H1 (cell line): ENCODE measurements around the gene GBX1. TPM values are rescaled to one million over a fixed set of nuclear protein-coding genes. Genes with fewer than 3 reads are reported as not detected.

Experiments
- CTCF ChIA-PET: fragments of 300-600 bp; sonication (Branson Sonifier 250); formaldehyde crosslinking; loops from one replicate; lab custom pipeline; 2021; ENCODE audit not compliant: partially characterized antibody; lab: Charles Lee
- POLR2A ChIA-PET: fragments of 300-600 bp; sonication (Branson Sonifier 250); formaldehyde crosslinking; loops from one replicate; lab custom pipeline; 2021; ENCODE audit warnings: inconsistent platforms; ENCODE audit not compliant: partially characterized antibody; lab: Charles Lee
- DNase-seq, 2 experiments: peaks; one replicate each; pipeline versions ENCODE4 v3.0.0 to v3.0.0-alpha.2; 2010 to 2022; ENCODE audit warnings: low spot score in 2 of 2, low read depth in 1 of 2, mixed read lengths in 1 of 2
- FAIRE-seq: peaks from 2 replicates; lab custom pipeline; 2011; peaks lifted over from hg19 to GRCh38; lab: Jason Lieb, UNC
- H2AFZ ChIP-seq: 2 replicates; pipeline ENCODE4 v1.8.1; 2012; ENCODE audit warnings: low read length, inconsistent platforms
- H2AK5ac ChIP-seq: 2 replicates; pipeline ENCODE4 v1.6.1; 2013; ENCODE audit warnings: low read depth, low read length
- H2BK120ac ChIP-seq: replicated peaks from 2 replicates; pipeline ENCODE3; 2013; ENCODE audit warnings: low read depth, low read length, inconsistent platforms
- H2BK12ac ChIP-seq: 2 replicates; pipeline ENCODE4 v1.6.1; 2013; ENCODE audit warnings: low read depth, low read length
- H2BK15ac ChIP-seq: 2 replicates; pipeline ENCODE4 v1.6.1; 2013; ENCODE audit warnings: low read length
- H2BK20ac ChIP-seq: 2 replicates; pipeline ENCODE4 v1.6.1; 2013; ENCODE audit warnings: low read length
- H2BK5ac ChIP-seq: 2 replicates; pipeline ENCODE4 v1.6.1; 2013; ENCODE audit warnings: low read depth, low read length
- H3K14ac ChIP-seq: 2 replicates; pipeline ENCODE4 v1.6.1; 2013; ENCODE audit warnings: inconsistent platforms; ENCODE audit not compliant: insufficient read length
- H3K18ac ChIP-seq: 2 replicates; pipeline ENCODE4 v1.6.1; 2013; ENCODE audit warnings: low read length; ENCODE audit errors: extremely low read depth
- H3K23ac ChIP-seq: 2 replicates; pipeline ENCODE4 v1.6.1; 2013; ENCODE audit warnings: inconsistent platforms; ENCODE audit not compliant: insufficient read length
- H3K23me2 ChIP-seq: 2 replicates; pipeline ENCODE4 v1.6.1; 2013; ENCODE audit warnings: low read depth, low read length
- H3K27ac ChIP-seq: 2 replicates; pipeline ENCODE4 v1.6.1; 2011; ENCODE audit warnings: low read depth, low read length, inconsistent platforms
- H3K27me3 ChIP-seq, 4 experiments: replicated peaks in 1 of 4; 1 replicate in 1 of 4; 2 replicates in 3 of 4; pipeline versions ENCODE4 v1.6.1 to v1.8.1; 2011 to 2013; ENCODE audit warnings: low read length in 3 of 4, mild to moderate bottlenecking in 3 of 4, inconsistent platforms in 2 of 4, mixed read lengths in 2 of 4, moderate library complexity in 1 of 4; ENCODE audit not compliant: control insufficient read depth in 3 of 4, insufficient read depth in 3 of 4; ENCODE audit errors: extremely low read depth in 1 of 4
- H3K36me3 ChIP-seq, 4 experiments: 2 replicates each; pipeline versions ENCODE4 v1.6.1 to v1.8.1; 2011 to 2013; ENCODE audit warnings: mild to moderate bottlenecking in 4 of 4, low read length in 3 of 4, moderate library complexity in 2 of 4, control low read depth in 1 of 4, inconsistent platforms in 1 of 4; ENCODE audit not compliant: insufficient read depth in 4 of 4, control insufficient read depth in 2 of 4
- H3K4ac ChIP-seq: replicated peaks from 2 replicates; pipeline ENCODE3; 2013; ENCODE audit warnings: low read length, low read depth, mixed read lengths, inconsistent platforms; ENCODE audit not compliant: insufficient read length
- H3K4me1 ChIP-seq, 4 experiments: replicated peaks in 1 of 4; 1 replicate in 1 of 4; 2 replicates in 3 of 4; pipeline versions ENCODE4 v1.6.1 to v1.8.1; 2011 to 2013; ENCODE audit warnings: low read length in 3 of 4, inconsistent platforms in 2 of 4, mixed read lengths in 1 of 4; ENCODE audit not compliant: insufficient read depth in 4 of 4, control insufficient read depth in 3 of 4
- H3K4me2 ChIP-seq, 2 experiments: 2 replicates each; pipeline versions ENCODE4 v1.6.1 to v1.8.1; 2011 to 2013; ENCODE audit warnings: low read depth in 2 of 2, low read length in 2 of 2, control low read depth in 1 of 2, inconsistent platforms in 1 of 2, mild to moderate bottlenecking in 1 of 2; ENCODE audit not compliant: insufficient read depth in 1 of 2
- H3K4me3 ChIP-seq, 4 experiments: fragments of 200-600, 300-600 bp in 1 of 4; sonication (generic), shearing (Covaris generic), sonication (Bioruptor Twin) in 1 of 4; 2 replicates each; pipeline versions ENCODE4 v1.5.1 to v1.8.1; 2011 to 2016; ENCODE audit warnings: low read length in 4 of 4, low read depth in 3 of 4, control low read depth in 2 of 4, inconsistent platforms in 2 of 4, mild to moderate bottlenecking in 2 of 4, mixed read lengths in 1 of 4, moderate library complexity in 1 of 4; ENCODE audit not compliant: insufficient read depth in 2 of 4; ENCODE audit errors: extremely low read depth in 1 of 4
- H3K56ac ChIP-seq: replicated peaks from 2 replicates; pipeline ENCODE3; 2013; ENCODE audit warnings: low read depth, mild to moderate bottlenecking, mixed read lengths, low read length, inconsistent platforms; ENCODE audit not compliant: insufficient read length
- H3K79me1 ChIP-seq: 2 replicates; pipeline ENCODE4 v1.6.1; 2013; ENCODE audit warnings: low read depth, low read length, control low read depth
- H3K79me2 ChIP-seq, 2 experiments: 2 replicates each; pipeline versions ENCODE4 v1.6.1 to v1.8.1; 2012 to 2013; ENCODE audit warnings: low read length in 2 of 2, mild to moderate bottlenecking in 2 of 2, inconsistent platforms in 1 of 2; ENCODE audit not compliant: insufficient read depth in 2 of 2, control insufficient read depth in 1 of 2
- H3K9ac ChIP-seq, 4 experiments: replicated peaks in 1 of 4; 1 replicate in 1 of 4; 2 replicates in 3 of 4; pipeline versions ENCODE4 v1.6.1 to v1.8.1; 2011 to 2013; ENCODE audit warnings: low read depth in 3 of 4, low read length in 3 of 4, control low read depth in 2 of 4, mild to moderate bottlenecking in 2 of 4, moderate library complexity in 2 of 4, inconsistent platforms in 1 of 4; ENCODE audit errors: extremely low read depth in 1 of 4
- H3K9me3 ChIP-seq, 2 experiments: 2 replicates each; pipeline versions ENCODE4 v1.6.1 to v1.8.1; 2012 to 2013; ENCODE audit warnings: mild to moderate bottlenecking in 2 of 2, moderate library complexity in 2 of 2, control low read depth in 1 of 2, inconsistent platforms in 1 of 2, low read depth in 1 of 2, low read length in 1 of 2, mixed read lengths in 1 of 2; ENCODE audit not compliant: insufficient read depth in 2 of 2
- H4K20me1 ChIP-seq, 2 experiments: replicated peaks in 1 of 2; 2 replicates each; pipeline versions ENCODE3 to v1.8.1; 2011 to 2013; ENCODE audit warnings: inconsistent platforms in 2 of 2, low read length in 2 of 2, mild to moderate bottlenecking in 1 of 2; ENCODE audit not compliant: insufficient read depth in 2 of 2, control insufficient read depth in 1 of 2
- H4K5ac ChIP-seq: 2 replicates; pipeline ENCODE4 v1.6.1; 2013; ENCODE audit warnings: low read length, low read depth, mixed read lengths, inconsistent platforms; ENCODE audit not compliant: insufficient read length
- H4K8ac ChIP-seq: 2 replicates; pipeline ENCODE4 v1.8.0; 2013; ENCODE audit warnings: mild to moderate bottlenecking, moderate library complexity, low read length, inconsistent platforms; ENCODE audit not compliant: insufficient read depth; ENCODE audit errors: extremely low read depth
- H4K91ac ChIP-seq: replicated peaks from 2 replicates; pipeline ENCODE3; 2013; ENCODE audit warnings: low read length, mixed read lengths, inconsistent platforms; ENCODE audit not compliant: insufficient read length
- CTBP2 ChIP-seq: IDR thresholded peaks from 2 replicates; pipeline ENCODE4 v1.7.0; 2011; ENCODE audit warnings: borderline replicate concordance, mild to moderate bottlenecking, moderate library complexity, mixed read lengths, low read length; ENCODE audit not compliant: insufficient read depth, insufficient read length
- CTCF ChIP-seq, 3 experiments: IDR thresholded peaks; 1 replicate in 2 of 3; 2 replicates in 1 of 3; pipeline versions ENCODE4 v1.5.1 to v1.6.1; 2011; ENCODE audit warnings: low read length in 3 of 3, mild to moderate bottlenecking in 3 of 3, inconsistent platforms in 2 of 3, low read depth in 1 of 3, moderate library complexity in 1 of 3; ENCODE audit not compliant: insufficient read depth in 1 of 3; ENCODE audit errors: control extremely low read depth in 1 of 3
- EZH2 ChIP-seq: fragments of 200-600 bp; sonication (generic); IDR thresholded peaks from 2 replicates; pipeline ENCODE4 v1.7.1; 2012; ENCODE audit warnings: low read depth, mild to moderate bottlenecking, moderate library complexity, low read length, inconsistent platforms; ENCODE audit not compliant: severe bottlenecking
- GTF2F1 ChIP-seq: IDR thresholded peaks from 2 replicates; pipeline ENCODE4 v1.6.1; 2012; ENCODE audit warnings: low read depth, low read length, improper control_type of control experiment, borderline replicate concordance
- POLR2AphosphoS5 ChIP-seq: IDR thresholded peaks from 2 replicates; pipeline ENCODE4 v1.6.1; 2011; ENCODE audit warnings: low read depth, low read length
- RAD21 ChIP-seq, 2 experiments: IDR thresholded peaks in 1 of 2; conservative IDR thresholded peaks in 1 of 2; 2 replicates each; pipeline ENCODE4 v1.6.1; 2011; ENCODE audit warnings: low read depth in 2 of 2, low read length in 2 of 2, improper control_type of control experiment in 1 of 2, inconsistent platforms in 1 of 2, mild to moderate bottlenecking in 1 of 2, moderate library complexity in 1 of 2
- USF2 ChIP-seq: IDR thresholded peaks from 2 replicates; pipeline ENCODE4 v1.6.1; 2011; ENCODE audit warnings: low read length, improper control_type of control experiment
- ZNF274 ChIP-seq: IDR thresholded peaks from 2 replicates; pipeline ENCODE4 v1.7.0; 2012; ENCODE audit warnings: low read length, borderline replicate concordance; ENCODE audit errors: extremely low read depth
- WGBS, 2 experiments: shearing (Covaris generic) in 1 of 2; methylation state at CpG; one replicate each; pipeline versions ENCODE4 v1.1.6 to v1.1.7; 2013 to 2015; ENCODE audit warnings: low lambda C conversion rate in 2 of 2, mixed read lengths in 2 of 2, inconsistent platforms in 1 of 2, low coverage in 1 of 2, missing lambda C conversion rate in 1 of 2; ENCODE audit not compliant: insufficient replicate concordance in 2 of 2, insufficient coverage in 1 of 2, insufficient read length in 1 of 2; ENCODE audit errors: extremely low coverage in 1 of 2, missing lambda C conversion rate in 1 of 2; 5-methylcytosine and 5-hydroxymethylcytosine counted together
- polyA plus RNA-seq, 7 experiments: library from polyadenylated mRNA; depleted of rRNA in 3 of 7; stranded (reverse) in 5 of 7; unstranded in 2 of 7; fragments of >200 nt in 5 of 7; fragments of 200-250 nt in 2 of 7; gene quantifications; 1 replicate in 5 of 7; 2 replicates in 1 of 7; 4 replicates in 1 of 7; pipeline versions ENCODE4 v1.2.1 to v1.2.3, GENCODE V29; 2011 to 2013; ENCODE audit warnings: missing spikeins in 2 of 7, mixed read lengths in 2 of 7
- total RNA-seq: library from RNA; stranded (reverse); fragmentation: NEBNext Ultra II Directional; extraction: Animal tissue kit (Norgen Biotek cat#: 25700); gene quantifications from 2 replicates; pipeline ENCODE4 v1.2.1, GENCODE V29; 2021

GBX1 gene
- total and polyA plus RNA-seq, 2 of the 8 experiments (the other 6 are each of a cell fraction or from before 2014, with no cell fraction given), result not detected

- H3K36me3 ChIP-seq, result peaks cover 0 to 29% (median 4%) of the 10 kb centered on the region in 4 experiments; a peak in 3 of 8 replicates
- no peak overlapping the region for H4K8ac ChIP-seq
- no peak overlapping the region for H2BK5ac ChIP-seq
- DNase-seq (no peak), FAIRE-seq (no peak)
- H3K9ac ChIP-seq, result no peak overlapping the region
- peaks cover 5% of the 10 kb centered on the region; the same call in 1 of the 2 replicates for H3K23me2 ChIP-seq
- H3K4me1 ChIP-seq, result peaks cover 0 to 23% (median 7%) of the 10 kb centered on the region in 4 experiments; a peak in 6 of 7 replicates
- no peaks in the 10 kb centered on the region for H3K79me1 ChIP-seq
- H4K20me1 ChIP-seq, result peaks cover 8 to 32% of the 10 kb centered on the region in 2 experiments
- 0 out of 2 replicates have a peak overlapping the region, but pooled peaks have one; percentile 0 for H2BK12ac ChIP-seq
- H3K23ac ChIP-seq, result no peak overlapping the region
- POLR2A ChIA-PET, result interaction anchor here (0.9 to 2.0 kb wide), 4 partner anchors 9 to 24 kb away, joined by 3 to 7 read pairs (median 4); no protein-coding TSS in a partner anchor
- no peak overlapping the region for H3K56ac ChIP-seq
- no peak overlapping the region for H2AFZ ChIP-seq
- peak overlapping the region; percentile 81; the same call in 1 of the 2 replicates for H2BK15ac ChIP-seq
- H3K79me2 ChIP-seq, result no peaks in the 10 kb centered on the region
- H2BK20ac ChIP-seq, result no peak overlapping the region
- no peak overlapping the region; a peak in 1 of 4 replicates for H3K4me2 ChIP-seq
- H2BK120ac ChIP-seq, result no peak overlapping the region
- no peak overlapping the region for H3K18ac ChIP-seq
- CTCF ChIA-PET, result interaction anchor here (0.6 to 11.7 kb wide), 33 partner anchors 9 to 1655 kb away, joined by 3 to 197 read pairs (median 4); partner anchors contain the start of gene GBX1
- H3K27me3 ChIP-seq, result peaks cover 0 to 13% (median 4%) of the 10 kb centered on the region in 4 experiments; a peak in 5 of 7 replicates
- no peak overlapping the region for H4K5ac ChIP-seq
- no peak overlapping the region for H3K4ac ChIP-seq
- H3K4me3 ChIP-seq, result no peak overlapping the region
- no peak overlapping the region for H3K27ac ChIP-seq
- H3K9me3 ChIP-seq, result no peaks in the 10 kb centered on the region
- H4K91ac ChIP-seq, result no peak overlapping the region
- no peak overlapping the region for H2AK5ac ChIP-seq
- 82% methylated on average over 7 of the region's 7 CpGs; no CpG with 5 or more reads in 1 of the 2 experiments for WGBS, 2 experiments
- no peak overlapping the region for H3K14ac ChIP-seq
- TF ChIP-seq RAD21 (IDR thresholded peaks at IDR 0.05 in 1 of 2, conservative IDR thresholded peaks at IDR 0.05 in 1 of 2; ENCODE audit: low read depth in 2 of 2, low read length in 2 of 2), result no peak
- no peak for TF ChIP-seq GTF2F1
- TF ChIP-seq CTBP2, result no peak
- TF ChIP-seq EZH2, result no peak
- TF ChIP-seq CTCF (IDR thresholded peaks at IDR 0.05; ENCODE audit: control extremely low read depth in 1 of 3, insufficient read depth in 1 of 3, low read depth in 1 of 3, low read length in 3 of 3), result no peak
- no peak for TF ChIP-seq POLR2AphosphoS5
- TF ChIP-seq ZNF274, result no peak
- no peak for TF ChIP-seq USF2
Observed at GRCh38 chr7:151124481-151124880, 43.0 kb downstream of the GBX1 start.
